Measurements from ENCODE around the gene MYCBP2. TPM values are rescaled to one million over a fixed set of nuclear protein-coding genes. Genes with fewer than 3 reads are reported as not detected.

MYCBP2 gene
- polyA plus RNA-seq, 1 experiment = 49.4 TPM

DNA sequence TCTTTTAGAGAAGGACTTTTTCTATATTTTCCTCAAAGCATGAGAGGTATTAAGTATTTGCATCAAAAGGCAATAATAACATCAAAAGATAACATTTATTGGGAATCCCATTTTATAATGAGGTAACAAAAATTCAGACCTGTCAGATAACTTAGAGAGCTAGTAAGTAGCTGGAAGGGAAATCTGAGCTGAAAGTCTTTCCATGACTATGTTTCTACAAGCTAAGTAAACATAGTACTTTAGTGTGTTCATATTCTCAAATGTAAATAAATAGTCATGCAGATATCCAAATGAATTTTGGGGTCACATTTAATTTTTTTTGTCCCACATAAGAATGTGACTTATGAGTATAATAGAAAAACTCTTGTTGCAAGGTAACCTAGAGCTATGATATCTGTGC is 212.6 kb downstream of the MYCBP2 start:
- no peak for DNase-seq (ENCODE audit: low read depth, low spot score)
- H3K27me3 ChIP-seq (ENCODE audit: control insufficient read depth, insufficient read depth, low read length) = no peaks in the 10 kb centered on the region
- TF ChIP-seq, protein P1, sequence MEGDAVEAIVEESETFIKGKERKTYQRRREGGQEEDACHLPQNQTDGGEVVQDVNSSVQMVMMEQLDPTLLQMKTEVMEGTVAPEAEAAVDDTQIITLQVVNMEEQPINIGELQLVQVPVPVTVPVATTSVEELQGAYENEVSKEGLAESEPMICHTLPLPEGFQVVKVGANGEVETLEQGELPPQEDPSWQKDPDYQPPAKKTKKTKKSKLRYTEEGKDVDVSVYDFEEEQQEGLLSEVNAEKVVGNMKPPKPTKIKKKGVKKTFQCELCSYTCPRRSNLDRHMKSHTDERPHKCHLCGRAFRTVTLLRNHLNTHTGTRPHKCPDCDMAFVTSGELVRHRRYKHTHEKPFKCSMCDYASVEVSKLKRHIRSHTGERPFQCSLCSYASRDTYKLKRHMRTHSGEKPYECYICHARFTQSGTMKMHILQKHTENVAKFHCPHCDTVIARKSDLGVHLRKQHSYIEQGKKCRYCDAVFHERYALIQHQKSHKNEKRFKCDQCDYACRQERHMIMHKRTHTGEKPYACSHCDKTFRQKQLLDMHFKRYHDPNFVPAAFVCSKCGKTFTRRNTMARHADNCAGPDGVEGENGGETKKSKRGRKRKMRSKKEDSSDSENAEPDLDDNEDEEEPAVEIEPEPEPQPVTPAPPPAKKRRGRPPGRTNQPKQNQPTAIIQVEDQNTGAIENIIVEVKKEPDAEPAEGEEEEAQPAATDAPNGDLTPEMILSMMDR (IDR thresholded peaks at IDR 0.05; ENCODE audit: low read depth, low read length) = no peak
- no peak overlapping the region for H3K4me3 ChIP-seq (ENCODE audit: low read depth, low read length)
- no peak overlapping the region for H3K27ac ChIP-seq (ENCODE audit: low read depth, low read length)
- no peaks in the 10 kb centered on the region for H3K9me3 ChIP-seq (ENCODE audit: control insufficient read depth, insufficient read depth, low read length)
- ChIA-PET POLR2A (no interaction called here), CTCF (no interaction called here)

DNA sequence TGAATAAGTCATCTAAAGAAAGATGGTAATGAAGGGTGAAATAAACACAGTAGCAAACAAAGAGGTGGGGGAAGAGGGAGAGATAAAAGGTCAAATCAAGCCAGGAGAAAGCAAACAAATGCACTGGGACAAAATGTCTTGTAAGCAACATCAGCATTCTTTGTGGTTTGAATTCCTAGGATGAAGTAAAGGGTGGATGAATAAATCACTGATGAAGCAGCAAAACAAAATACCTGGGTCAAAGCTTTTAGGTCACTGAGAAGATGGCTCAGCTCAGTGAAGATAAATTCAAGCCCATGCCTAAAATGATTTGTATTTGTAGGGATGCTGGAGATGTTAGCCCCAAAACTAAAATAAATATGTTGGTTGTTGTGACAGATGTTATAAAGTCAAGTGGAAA is 213.4 kb downstream of the MYCBP2 start:
- ChIA-PET CTCF (no interaction called here), POLR2A (no interaction called here)
- no peaks in the 10 kb centered on the region for H3K27me3 ChIP-seq (ENCODE audit: control insufficient read depth, insufficient read depth, low read length)
- no peaks in the 10 kb centered on the region for H3K9me3 ChIP-seq (ENCODE audit: control insufficient read depth, insufficient read depth, low read length)
- no peak overlapping the region for H3K27ac ChIP-seq (ENCODE audit: low read depth, low read length)
- no peak for DNase-seq (ENCODE audit: low read depth, low spot score)
- TF ChIP-seq, protein P1 (IDR thresholded peaks at IDR 0.05; ENCODE audit: low read depth, low read length) = no peak
- no peak overlapping the region for H3K4me3 ChIP-seq (ENCODE audit: low read depth, low read length)

DNA sequence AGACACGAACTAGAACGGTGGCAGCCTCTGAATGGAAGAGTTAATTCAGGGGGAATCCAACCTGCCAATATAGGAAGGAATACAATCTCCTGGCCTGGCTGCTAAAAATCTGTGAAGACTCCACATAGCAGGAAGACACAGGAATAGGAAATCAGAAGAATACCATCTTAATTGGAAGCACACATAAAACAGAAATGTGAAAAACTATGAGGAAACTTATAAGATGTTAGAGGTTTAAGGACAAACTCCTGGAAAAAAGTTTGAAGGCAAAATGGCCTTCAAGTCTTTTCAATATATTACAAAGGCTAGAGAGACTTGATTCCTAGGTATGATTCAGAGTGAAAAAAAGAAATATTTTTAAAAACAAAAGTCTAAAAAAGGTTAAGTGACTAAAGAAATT is 221.8 kb downstream of the MYCBP2 start:
- no peaks in the 10 kb centered on the region for H3K9me3 ChIP-seq (ENCODE audit: control insufficient read depth, insufficient read depth, low read length)
- POLR2A ChIA-PET = no interaction called here
- CTCF ChIA-PET = interaction anchor here (1.0 kb wide), 1 partner anchor 373 kb away, joined by 3 read pairs; no protein-coding TSS in a partner anchor
- H3K27ac ChIP-seq (ENCODE audit: low read depth, low read length) = no peak overlapping the region
- no peak for DNase-seq (ENCODE audit: low read depth, low spot score)
- TF ChIP-seq, protein P1 (IDR thresholded peaks at IDR 0.05; ENCODE audit: low read depth, low read length) = no peak
- H3K27me3 ChIP-seq (ENCODE audit: control insufficient read depth, insufficient read depth, low read length) = no peaks in the 10 kb centered on the region
- H3K4me3 ChIP-seq (ENCODE audit: low read depth, low read length) = no peak overlapping the region

DNA sequence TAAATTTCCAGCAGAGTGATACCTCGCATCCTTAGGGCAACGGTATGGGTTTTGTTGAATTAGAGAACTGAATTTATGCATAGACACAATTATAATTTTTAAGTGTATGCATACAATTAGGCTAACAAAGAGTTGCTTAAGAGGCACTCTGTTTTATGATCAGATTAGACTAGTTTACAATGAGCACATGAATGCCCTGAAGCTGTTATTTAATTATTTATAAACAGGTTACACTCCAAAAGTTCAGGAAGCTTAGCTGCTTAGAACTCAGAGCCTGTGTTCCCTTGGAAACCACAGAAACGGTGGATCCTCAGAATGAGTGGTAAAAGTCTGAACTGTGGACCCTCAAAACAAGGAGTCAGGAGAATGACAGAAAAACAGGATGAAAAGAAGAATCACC is 227.5 kb downstream of the MYCBP2 start:
- TF ChIP-seq, protein P1 (IDR thresholded peaks at IDR 0.05; ENCODE audit: low read depth, low read length) = no peak
- no peaks in the 10 kb centered on the region for H3K27me3 ChIP-seq (ENCODE audit: control insufficient read depth, insufficient read depth, low read length)
- no peak for DNase-seq (ENCODE audit: low read depth, low spot score)
- POLR2A ChIA-PET = no interaction called here
- CTCF ChIA-PET = no interaction called here
- no peak overlapping the region for H3K4me3 ChIP-seq (ENCODE audit: low read depth, low read length)
- H3K9me3 ChIP-seq (ENCODE audit: control insufficient read depth, insufficient read depth, low read length) = no peaks in the 10 kb centered on the region
- no peak overlapping the region for H3K27ac ChIP-seq (ENCODE audit: low read depth, low read length)

DNA sequence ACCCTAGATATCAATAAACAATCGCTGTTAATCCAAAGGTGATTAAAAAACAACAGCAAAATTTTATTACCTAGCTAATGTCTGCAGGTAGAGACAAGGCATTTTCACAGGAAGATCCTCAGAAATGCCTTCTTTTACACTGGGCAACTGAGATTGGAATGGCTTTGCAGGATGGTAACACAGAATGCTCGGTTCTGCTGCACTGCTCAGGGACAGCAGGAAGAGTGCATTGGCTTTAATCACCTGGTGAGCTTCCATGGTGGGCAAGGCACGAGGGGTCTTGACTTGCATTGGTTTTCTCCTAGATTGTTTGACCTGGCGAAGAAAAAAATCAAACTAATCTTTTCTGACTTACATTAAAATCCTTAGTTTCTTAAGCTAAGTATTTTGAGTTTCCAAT is 231.6 kb downstream of the MYCBP2 start:
- ChIA-PET CTCF (interaction anchor here (1.3 kb wide), 1 partner anchor 14 kb away, joined by 3 read pairs; no protein-coding TSS in a partner anchor), POLR2A (no interaction called here)
- Histone ChIP-seq H3K27ac (ENCODE audit: low read depth, low read length) (no peak overlapping the region), H3K9me3 (ENCODE audit: control insufficient read depth, insufficient read depth, low read length) (no peaks in the 10 kb centered on the region), H3K4me3 (ENCODE audit: low read depth, low read length) (no peak overlapping the region), H3K27me3 (ENCODE audit: control insufficient read depth, insufficient read depth, low read length) (no peaks in the 10 kb centered on the region)
- no peak for DNase-seq (ENCODE audit: low read depth, low spot score)
- TF ChIP-seq, protein P1 (IDR thresholded peaks at IDR 0.05; ENCODE audit: low read depth, low read length) = no peak

Data from AG04450 (cell line).